Glomerular visceral epithelial cell (primary cell): ENCODE data around the gene PALMD.
A peak's percentile ranks its signal among the peaks of the same experiment; 100 is the strongest.

Source experiments
- DNase-seq: peaks from one replicate; pipeline ENCODE4 v3.0.0-alpha.2; 2016; ENCODE audit errors: extremely low spot score

Gene PALMD

DNA sequence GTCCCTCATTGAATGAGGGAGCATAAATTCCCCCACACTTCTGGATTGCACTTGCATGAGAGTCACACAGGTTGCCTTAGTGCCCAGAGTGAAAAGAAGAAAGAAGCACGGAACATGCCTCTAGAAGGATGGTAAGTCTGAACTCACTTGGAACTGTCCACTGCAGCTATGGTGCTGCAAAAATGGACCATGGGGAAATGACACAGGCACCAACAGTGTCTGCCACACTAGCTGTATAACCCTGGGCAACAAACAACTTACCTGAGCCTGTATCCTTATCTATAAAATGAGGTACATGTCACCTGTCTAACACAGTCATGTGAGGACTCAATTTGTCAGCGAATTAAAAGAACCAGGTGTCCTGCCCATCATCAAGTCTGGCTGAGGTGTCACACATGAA, 50.7 kb downstream of the PALMD start:
- DNase-seq: no peak

- no peak for DNase-seq
These were observed 51.7 kb downstream of the PALMD start for GRCh38 chr1:99697580-99697979.

DNA sequence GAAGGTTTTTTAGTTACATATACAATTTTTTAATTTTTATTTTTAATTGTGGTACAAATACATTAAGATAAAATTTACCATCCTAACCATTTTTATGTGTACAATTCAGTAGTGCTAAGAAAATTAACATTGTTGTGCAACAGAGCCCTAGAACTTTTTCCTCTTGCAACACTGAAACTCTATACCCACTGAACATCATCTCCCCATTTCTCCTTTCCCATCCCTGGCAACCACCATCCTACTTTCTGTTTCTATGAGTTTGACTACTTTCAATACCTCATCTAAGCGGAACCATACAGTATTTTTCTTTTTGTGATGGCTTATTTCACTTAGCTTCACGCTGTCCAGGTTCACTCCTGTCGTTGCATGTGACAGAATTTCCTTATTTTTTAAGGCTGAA, 54.1 kb downstream of the PALMD start:
- DNase-seq: no peak

GRCh38 chr1:99702221-99702620, 56.3 kb downstream of the PALMD start:
- DNase-seq: no peak

- no peak for DNase-seq
These were observed 58.5 kb downstream of the PALMD start for GRCh38 chr1:99704356-99704816.

- DNase-seq: no peak
These were observed 59.5 kb downstream of the PALMD start for GRCh38 chr1:99705385-99705784.

- peak; percentile 69 for DNase-seq
These were observed 61.7 kb downstream of the PALMD start for GRCh38 chr1:99707535-99708142.

GRCh38 chr1:99710994-99711393, 65.1 kb downstream of the PALMD start:
- DNase-seq: no peak

- no peak for DNase-seq
These were observed 67.1 kb downstream of the PALMD start for GRCh38 chr1:99713006-99713405.

- no peak for DNase-seq
These were observed 71.1 kb downstream of the PALMD start for GRCh38 chr1:99717005-99717404.

GRCh38 chr1:99723251-99723650, 77.3 kb downstream of the PALMD start:
- DNase-seq: no peak

DNA sequence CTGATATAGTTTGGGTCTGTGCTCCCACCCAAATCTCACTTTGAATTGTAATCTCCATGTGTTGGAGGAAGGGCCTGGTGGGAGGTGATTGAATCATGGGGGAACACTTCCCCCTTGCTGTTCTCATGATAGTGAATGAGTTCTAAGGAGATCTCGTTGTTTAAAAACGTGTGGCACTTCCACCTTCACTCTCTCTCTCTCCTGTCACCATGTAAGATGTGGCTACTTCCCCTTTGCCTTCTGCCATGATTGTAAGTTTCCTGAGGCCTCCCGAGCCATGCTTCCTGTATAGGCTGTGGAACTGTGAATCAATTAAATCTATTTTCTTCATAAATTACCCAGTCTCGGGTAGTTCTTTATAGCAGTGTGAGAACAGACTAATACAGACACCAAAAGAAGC, 80.1 kb downstream of the PALMD start:
- DNase-seq: no peak

DNA sequence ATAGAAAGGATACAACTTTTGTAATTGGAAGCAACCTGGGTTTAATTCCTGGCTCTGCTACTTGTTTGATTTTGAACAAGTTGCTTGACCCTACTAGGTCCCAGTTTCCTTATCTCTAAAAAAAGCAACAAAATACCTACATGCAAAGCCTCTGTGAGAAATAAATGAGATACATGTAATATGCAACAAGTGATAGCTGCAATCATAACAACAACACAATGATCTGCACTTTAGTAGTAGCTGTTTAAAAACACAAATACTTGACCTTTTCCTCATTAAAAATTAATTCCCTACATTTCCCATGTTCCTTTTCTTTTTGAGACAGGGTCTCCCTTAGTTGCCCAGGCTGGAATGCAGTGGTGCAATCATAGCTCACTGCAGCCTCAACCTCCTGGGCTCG, 80.5 kb downstream of the PALMD start:
- DNase-seq: no peak

GRCh38 chr1:99726818-99727217, 80.9 kb downstream of the PALMD start:
- DNase-seq: no peak

GRCh38 chr1:99727575-99728185, 81.8 kb downstream of the PALMD start:
- DNase-seq: peak; percentile 82

DNA sequence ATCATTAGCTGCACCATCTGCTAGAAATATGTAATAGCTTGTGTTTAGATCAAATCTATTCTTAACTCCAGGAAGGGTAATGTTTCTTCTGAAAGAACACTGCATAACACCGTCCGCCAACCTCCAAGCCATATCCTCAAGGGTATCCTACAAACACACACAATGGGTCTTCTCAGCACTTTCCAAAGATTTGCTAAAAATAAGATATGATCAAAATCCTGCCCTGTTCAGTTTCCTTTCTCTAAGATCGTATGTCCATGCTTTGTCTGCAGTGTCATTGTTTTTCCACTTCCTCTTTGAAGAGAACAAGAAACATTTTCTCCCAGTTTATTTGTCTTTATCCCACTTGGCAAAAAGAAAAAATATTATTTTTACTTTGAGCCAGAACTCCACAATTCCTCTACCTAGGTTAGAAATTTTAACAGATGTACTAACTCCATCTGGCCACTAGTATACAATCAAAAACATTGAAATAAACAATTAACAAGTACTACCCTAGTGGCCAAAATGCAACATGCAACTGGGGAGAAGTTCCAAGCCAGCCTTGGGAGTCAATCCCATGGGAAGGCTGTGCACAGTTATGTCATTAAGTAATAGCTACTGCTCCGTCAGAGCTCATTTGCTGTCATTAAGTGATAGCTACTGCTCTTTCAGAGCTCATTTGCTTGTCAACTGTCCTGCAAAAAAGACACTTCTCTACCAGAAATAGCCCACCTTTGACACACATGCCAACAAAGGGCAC, 82.8 kb downstream of the PALMD start:
- peak; percentile 23 for DNase-seq

GRCh38 chr1:99731384-99731783, 85.5 kb downstream of the PALMD start:
- DNase-seq: peak; percentile 51

DNA sequence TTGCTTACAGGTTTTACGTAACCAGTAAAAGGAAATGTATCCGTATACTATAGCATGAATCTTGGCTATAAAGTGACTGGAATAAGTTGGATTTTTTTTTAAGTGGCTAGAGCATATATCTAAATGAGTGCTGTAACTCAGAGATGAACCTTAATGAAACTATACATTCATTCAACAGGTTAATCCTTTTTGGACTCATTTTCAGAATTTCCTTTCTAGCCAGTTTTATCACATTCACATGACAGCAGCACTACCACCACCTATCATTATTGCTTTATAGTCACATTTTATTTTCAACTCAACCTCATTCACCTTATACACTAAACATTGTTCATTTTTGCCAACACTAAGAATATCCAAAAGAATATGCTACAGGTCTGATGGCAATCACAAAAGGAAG, 89.9 kb downstream of the PALMD start:
- no peak for DNase-seq

- DNase-seq: peak; percentile 71
These were observed 91.1 kb downstream of the PALMD start for GRCh38 chr1:99737016-99737415.

- no peak for DNase-seq
These were observed 93.0 kb downstream of the PALMD start for GRCh38 chr1:99738858-99739465.

- no peak for DNase-seq
These were observed 94.2 kb downstream of the PALMD start for GRCh38 chr1:99740141-99740540.
